Mesenchymal stem cell (in vitro differentiated cells and primary cell): ENCODE data around the gene FEM1B.
A peak's percentile ranks its signal among the peaks of the same experiment; 100 is the strongest.

Experiments used
- DNase-seq: peaks from one replicate; pipeline ENCODE4 v3.0.0-alpha.2; 2013
- H2AFZ ChIP-seq: one replicate; pipeline ENCODE4 v1.6.1; 2013; ENCODE audit warnings: low read depth, mild to moderate bottlenecking, control low read depth, inconsistent platforms, low read length, moderate library complexity
- H2AK5ac ChIP-seq: 2 replicates; pipeline ENCODE4 v1.6.1; 2013; ENCODE audit warnings: low read length, moderate library complexity, mild to moderate bottlenecking, inconsistent platforms; ENCODE audit not compliant: severe bottlenecking
- H2BK120ac ChIP-seq: one replicate; pipeline ENCODE4 v1.6.1; 2013; ENCODE audit warnings: low read depth, mild to moderate bottlenecking, inconsistent platforms, low read length, moderate library complexity
- H2BK12ac ChIP-seq, 2 experiments: one replicate each; pipeline ENCODE4 v1.6.1; 2013; ENCODE audit warnings: inconsistent platforms in 2 of 2, low read length in 2 of 2, mild to moderate bottlenecking in 2 of 2, moderate library complexity in 2 of 2, control low read depth in 1 of 2
- H2BK15ac ChIP-seq: one replicate; pipeline ENCODE4 v1.6.1; 2013; ENCODE audit warnings: mild to moderate bottlenecking, low read depth, inconsistent platforms; ENCODE audit not compliant: poor library complexity, severe bottlenecking
- H2BK5ac ChIP-seq: 2 replicates; pipeline ENCODE4 v1.6.1; 2013; ENCODE audit warnings: low read depth, mild to moderate bottlenecking, low read length, control low read depth, inconsistent platforms; ENCODE audit not compliant: poor library complexity, severe bottlenecking
- H3K14ac ChIP-seq, 2 experiments: one replicate each; pipeline ENCODE4 v1.6.1; 2013; ENCODE audit warnings: inconsistent platforms in 2 of 2, low read length in 2 of 2, control low read depth in 1 of 2, mild to moderate bottlenecking in 1 of 2, moderate library complexity in 1 of 2
- H3K18ac ChIP-seq, 2 experiments: one replicate each; pipeline ENCODE4 v1.6.1; 2013; ENCODE audit warnings: inconsistent platforms in 2 of 2, low read length in 2 of 2, control low read depth in 1 of 2, low read depth in 1 of 2, mild to moderate bottlenecking in 1 of 2
- H3K23ac ChIP-seq, 2 experiments: one replicate each; pipeline ENCODE4 v1.6.1; 2013; ENCODE audit warnings: inconsistent platforms in 2 of 2, low read length in 2 of 2, mild to moderate bottlenecking in 2 of 2, moderate library complexity in 2 of 2, control low read depth in 1 of 2
- H3K27ac ChIP-seq: 2 replicates; pipeline ENCODE4 v1.5.1; 2013; ENCODE audit warnings: mild to moderate bottlenecking, moderate library complexity, low read length, control low read depth, inconsistent platforms; ENCODE audit not compliant: poor library complexity, severe bottlenecking
- H3K27me3 ChIP-seq, 2 experiments: 2 replicates each; pipeline versions ENCODE4 v1.6.1 to v1.7.0; 2013; ENCODE audit warnings: low read length in 2 of 2, mild to moderate bottlenecking in 2 of 2, moderate library complexity in 2 of 2, control low read depth in 1 of 2, inconsistent platforms in 1 of 2; ENCODE audit not compliant: control insufficient read depth in 1 of 2, insufficient read depth in 1 of 2
- H3K36me3 ChIP-seq, 2 experiments: 2 replicates each; pipeline versions ENCODE4 v1.6.1 to v1.7.0; 2013; ENCODE audit warnings: low read length in 2 of 2, control low read depth in 1 of 2, inconsistent platforms in 1 of 2, low read depth in 1 of 2, mild to moderate bottlenecking in 1 of 2; ENCODE audit not compliant: insufficient read depth in 2 of 2, control insufficient read depth in 1 of 2
- H3K4ac ChIP-seq, 2 experiments: one replicate each; pipeline ENCODE4 v1.6.1; 2013; ENCODE audit warnings: inconsistent platforms in 2 of 2, low read length in 2 of 2, mild to moderate bottlenecking in 2 of 2, moderate library complexity in 2 of 2, control low read depth in 1 of 2, low read depth in 1 of 2
- H3K4me1 ChIP-seq: 2 replicates; pipeline ENCODE4 v1.6.1; 2013; ENCODE audit warnings: low read depth, low read length, control low read depth; ENCODE audit not compliant: control insufficient read depth, insufficient read depth
- H3K4me2 ChIP-seq: 2 replicates; pipeline ENCODE4 v1.6.1; 2013; ENCODE audit warnings: low read length, mild to moderate bottlenecking, inconsistent platforms; ENCODE audit not compliant: poor library complexity, severe bottlenecking
- H3K4me3 ChIP-seq, 2 experiments: 2 replicates each; pipeline versions ENCODE4 v1.5.1 to v1.7.0; 2013; ENCODE audit warnings: low read length in 2 of 2, mild to moderate bottlenecking in 2 of 2, control low read depth in 1 of 2, low read depth in 1 of 2; ENCODE audit not compliant: insufficient read depth in 1 of 2
- H3K79me1 ChIP-seq: replicated peaks from 2 replicates; pipeline ENCODE4 v1.6.1; 2013; ENCODE audit warnings: mild to moderate bottlenecking, control low read depth, low read length, inconsistent platforms; ENCODE audit not compliant: poor library complexity, severe bottlenecking
- H3K9ac ChIP-seq: 2 replicates; pipeline ENCODE4 v1.7.0; 2013; ENCODE audit warnings: mild to moderate bottlenecking, low read length, moderate library complexity
- H3K9me3 ChIP-seq: 2 replicates; pipeline ENCODE4 v1.7.0; 2013; ENCODE audit warnings: mild to moderate bottlenecking, low read length; ENCODE audit not compliant: control insufficient read depth
- H4K8ac ChIP-seq: one replicate; pipeline ENCODE4 v1.6.1; 2013; ENCODE audit warnings: inconsistent platforms, mild to moderate bottlenecking, low read length, moderate library complexity
- H4K91ac ChIP-seq: one replicate; pipeline ENCODE4 v1.6.1; 2013; ENCODE audit warnings: mild to moderate bottlenecking, low read length, inconsistent platforms
- WGBS: methylation state at CpG from one replicate; pipeline ENCODE4 v1.1.7; 2013; ENCODE audit warnings: mixed read lengths; 5-methylcytosine and 5-hydroxymethylcytosine counted together

FEM1B gene

DNA sequence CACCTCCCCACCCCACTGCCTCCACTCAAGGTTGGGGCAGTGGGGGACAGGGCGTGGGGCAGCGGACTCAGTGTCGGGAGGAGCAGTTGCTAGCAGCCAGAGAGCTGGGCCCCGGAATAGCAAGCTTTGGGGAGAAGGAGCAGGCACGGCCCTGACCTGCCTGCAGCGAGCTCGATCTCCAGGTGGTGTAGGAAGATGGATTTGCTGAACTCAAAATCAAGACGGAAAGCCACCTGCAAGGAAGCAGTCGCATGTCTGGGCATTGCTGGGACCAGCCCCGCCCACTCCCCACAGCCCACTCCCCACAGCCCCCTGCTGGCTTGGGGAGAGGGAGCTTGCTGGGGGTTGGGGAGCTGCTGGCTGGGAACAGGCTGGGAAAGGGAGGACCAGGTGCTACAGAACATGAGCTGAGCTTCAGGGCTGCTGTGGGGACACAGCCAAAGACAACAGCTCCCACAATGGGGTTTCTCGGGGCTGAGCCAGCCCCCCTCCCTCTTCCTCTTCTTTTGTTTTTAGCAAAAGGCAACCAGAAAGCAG is 38.0 kb downstream of the FEM1B start:
- H2BK15ac ChIP-seq: no peak overlapping the region
- H3K9ac ChIP-seq: no peak overlapping the region
- no peak overlapping the region for H3K4ac ChIP-seq
- H2BK120ac ChIP-seq: no peak overlapping the region
- peak overlapping the region in 1 of 2 experiments; percentile 56 for H3K18ac ChIP-seq
- H3K79me1 ChIP-seq: peaks cover 7% of the 10 kb centered on the region
- no peak for DNase-seq
- no peak overlapping the region for H3K4me3 ChIP-seq
- H3K9me3 ChIP-seq: no peaks in the 10 kb centered on the region
- H4K91ac ChIP-seq: no peak overlapping the region
- H2BK5ac ChIP-seq: no peak overlapping the region
- H4K8ac ChIP-seq: peak overlapping the region; percentile 20
- peak overlapping the region in 1 of 2 experiments; percentile 19 for H2BK12ac ChIP-seq
- peaks cover 0 to 92% of the 10 kb centered on the region in 2 experiments for H3K36me3 ChIP-seq
- H3K27ac ChIP-seq: no peak overlapping the region
- H3K4me2 ChIP-seq: no peak overlapping the region
- no peak overlapping the region for H2AK5ac ChIP-seq
- WGBS: 80% methylated on average over 1 of the region's 11 CpGs
- H3K27me3 ChIP-seq: peaks cover 0 to 12% of the 10 kb centered on the region in 2 experiments
- H2AFZ ChIP-seq: no peak overlapping the region
- no peak overlapping the region for H3K23ac ChIP-seq
- H3K4me1 ChIP-seq: peaks cover 41% of the 10 kb centered on the region
- H3K14ac ChIP-seq: peak overlapping the region in 1 of 2 experiments; percentile 56

DNA sequence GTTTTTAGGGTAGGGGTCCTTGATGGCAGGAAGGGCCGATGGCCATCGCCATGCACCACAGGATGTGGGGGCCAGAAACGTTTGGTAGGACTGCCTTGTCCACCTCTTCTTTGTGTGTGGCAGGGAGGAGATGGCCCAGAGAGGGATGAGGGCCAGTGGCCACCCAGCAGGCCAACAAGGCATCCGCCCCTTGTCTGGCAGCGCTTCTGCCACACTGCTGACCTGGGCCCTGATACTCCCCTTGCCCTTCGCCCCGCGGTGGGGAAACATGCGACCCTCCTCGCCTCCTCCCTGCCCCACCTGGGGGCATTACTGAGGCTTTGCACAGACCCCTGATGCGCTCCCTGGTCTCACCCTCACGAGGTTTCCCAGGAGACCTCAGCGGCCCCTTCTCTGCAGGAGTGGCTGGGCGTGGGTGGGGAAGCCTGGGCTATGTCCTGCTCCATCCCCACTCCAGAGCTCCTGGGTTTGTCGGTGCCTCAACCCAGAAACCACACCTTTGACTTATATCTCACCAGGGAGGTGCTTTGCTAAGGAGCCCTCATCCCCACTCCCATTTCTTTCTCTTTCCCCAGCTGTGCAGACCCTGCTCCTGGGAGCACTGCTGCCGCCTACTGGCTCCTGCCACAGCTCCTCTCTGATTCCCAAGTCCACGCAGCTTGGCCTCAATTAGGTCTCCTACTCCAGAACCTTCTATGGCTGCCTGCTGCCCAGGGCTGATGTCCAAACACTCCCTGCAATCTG is 38.7 kb downstream of the FEM1B start:
- no peak overlapping the region for H3K23ac ChIP-seq
- H2BK5ac ChIP-seq: no peak overlapping the region
- 79% methylated on average over 17 of the region's 17 CpGs for WGBS
- no peak overlapping the region for H3K4ac ChIP-seq
- H2BK120ac ChIP-seq: no peak overlapping the region
- H3K79me1 ChIP-seq: peaks cover 7% of the 10 kb centered on the region
- peak overlapping the region in 1 of 2 experiments; percentile 54 for H3K18ac ChIP-seq
- no peak overlapping the region for H3K27ac ChIP-seq
- peaks cover 39% of the 10 kb centered on the region for H3K4me1 ChIP-seq
- no peak overlapping the region for H4K91ac ChIP-seq
- peaks cover 0 to 91% of the 10 kb centered on the region in 2 experiments for H3K36me3 ChIP-seq
- no peaks in the 10 kb centered on the region for H3K9me3 ChIP-seq
- no peak overlapping the region for H3K4me3 ChIP-seq
- no peak overlapping the region for H2BK15ac ChIP-seq
- no peak for DNase-seq
- peak overlapping the region in 1 of 2 experiments; percentile 50 for H3K14ac ChIP-seq
- no peak overlapping the region for H3K4me2 ChIP-seq
- H2AK5ac ChIP-seq: peak overlapping the region; percentile 10
- H2AFZ ChIP-seq: no peak overlapping the region
- peak overlapping the region in 1 of 2 experiments; percentile 60 for H2BK12ac ChIP-seq
- peaks cover 0 to 12% of the 10 kb centered on the region in 2 experiments for H3K27me3 ChIP-seq
- H4K8ac ChIP-seq: peak overlapping the region; percentile 8
- H3K9ac ChIP-seq: no peak overlapping the region

DNA sequence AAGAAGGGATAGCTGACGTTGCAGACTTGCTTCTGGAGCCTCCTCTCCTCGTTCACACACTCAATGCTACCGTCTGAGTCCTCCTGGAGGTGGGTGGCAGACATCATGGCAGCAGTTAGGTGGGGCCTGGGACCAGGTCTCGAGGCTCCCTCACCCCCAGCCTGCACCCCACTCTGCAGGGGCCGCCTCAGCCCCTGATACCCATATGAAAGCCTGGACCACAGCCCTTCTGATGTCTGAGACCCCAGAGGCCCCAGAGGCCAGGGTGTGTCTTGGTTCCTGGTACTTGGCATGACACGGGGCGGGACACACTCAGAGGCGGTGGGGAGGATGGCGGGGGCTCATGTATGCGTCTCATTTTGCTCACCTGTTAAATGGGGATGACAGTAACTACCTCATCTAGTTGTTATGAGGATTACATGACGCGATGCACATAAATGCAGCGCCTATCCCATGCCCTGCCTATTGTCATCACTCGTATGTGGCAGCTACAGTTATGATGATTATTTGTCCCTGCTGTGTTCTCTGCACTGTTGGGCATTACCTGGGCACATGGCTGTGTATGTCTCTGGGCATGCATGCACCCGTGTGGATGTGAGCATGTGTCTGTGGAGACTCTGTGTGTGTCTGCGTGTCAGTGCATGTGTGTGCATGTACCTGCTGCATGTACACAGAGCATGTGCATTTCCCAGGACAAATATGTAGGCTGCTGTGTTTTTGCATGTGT is 39.9 kb downstream of the FEM1B start:
- H4K8ac ChIP-seq: no peak overlapping the region
- peaks cover 0 to 12% of the 10 kb centered on the region in 2 experiments for H3K27me3 ChIP-seq
- no peak overlapping the region for H3K4ac ChIP-seq
- no peak overlapping the region for H2BK5ac ChIP-seq
- no peak for DNase-seq
- no peak overlapping the region for H2BK120ac ChIP-seq
- no peak overlapping the region for H3K23ac ChIP-seq
- no peak overlapping the region for H3K4me3 ChIP-seq
- H3K4me2 ChIP-seq: no peak overlapping the region
- no peak overlapping the region for H3K18ac ChIP-seq
- peaks cover 42% of the 10 kb centered on the region for H3K4me1 ChIP-seq
- H3K9ac ChIP-seq: no peak overlapping the region
- no peak overlapping the region for H2AFZ ChIP-seq
- H2BK12ac ChIP-seq: no peak overlapping the region
- no peak overlapping the region for H2AK5ac ChIP-seq
- no peak overlapping the region for H3K14ac ChIP-seq
- H2BK15ac ChIP-seq: no peak overlapping the region
- no peaks in the 10 kb centered on the region for H3K9me3 ChIP-seq
- H3K79me1 ChIP-seq: peaks cover 7% of the 10 kb centered on the region
- H3K27ac ChIP-seq: no peak overlapping the region
- no peak overlapping the region for H4K91ac ChIP-seq
- WGBS: 94% methylated on average over 15 of the region's 16 CpGs
- peaks cover 0 to 91% of the 10 kb centered on the region in 2 experiments for H3K36me3 ChIP-seq
